ENCODE data around the gene RNF207. TPM values are rescaled to one million over a fixed set of nuclear protein-coding genes. Genes with fewer than 3 reads are reported as not detected.

Gene RNF207
- total and polyA plus RNA-seq, 4 donors = 3.3 to 13.7 (median 5.8) TPM

DNA sequence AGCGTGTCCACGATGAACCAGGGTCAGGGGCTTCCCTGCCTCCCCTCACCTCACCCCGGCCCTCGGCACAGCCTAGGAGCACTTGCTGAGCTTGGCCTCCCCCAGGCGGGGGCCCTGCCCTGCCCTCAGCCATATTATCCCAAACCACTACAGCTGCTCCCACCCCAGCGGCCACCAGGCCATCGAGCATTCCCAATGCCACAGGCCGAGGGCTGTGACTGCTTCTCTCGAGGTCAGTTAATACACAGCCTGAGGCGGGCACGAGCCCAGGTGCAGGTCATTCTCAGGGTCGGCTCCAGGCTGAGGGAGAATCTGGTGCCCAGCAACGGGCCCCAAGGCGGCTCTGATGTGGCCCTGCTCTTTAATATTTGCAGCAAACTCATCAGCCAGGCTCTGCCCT is 63.4 kb downstream of the RNF207 start:
- no peak overlapping the region for H3K27ac ChIP-seq (ENCODE audit: low read depth in 1 of 2, low read length in 2 of 2)
- H3K27me3 ChIP-seq (ENCODE audit: control insufficient read depth in 4 of 4, insufficient read depth in 4 of 4, low read length in 3 of 4) = no peaks in the 10 kb centered on the region
- WGBS = 90% methylated on average over 14 of the region's 14 CpGs
- H3K9ac ChIP-seq (ENCODE audit: low read depth in 1 of 2, low read length in 2 of 2) = no peak overlapping the region
- no peaks in the 10 kb centered on the region for H3K9me3 ChIP-seq (ENCODE audit: control insufficient read depth in 4 of 4, low read length in 3 of 4)
- no peak for DNase-seq (ENCODE audit: low spot score)
- no peaks in the 10 kb centered on the region for H3K4me1 ChIP-seq (ENCODE audit: control insufficient read depth in 4 of 4, insufficient read depth in 4 of 4, low read length in 3 of 4)
- H3K4me3 ChIP-seq (ENCODE audit: low read depth in 1 of 3, low read length in 3 of 3) = no peak overlapping the region
- TF ChIP-seq FOXA1 (IDR thresholded peaks at IDR 0.05) (no peak), TAF1 (conservative IDR thresholded peaks at IDR 0.05) (no peak), RXRA (IDR thresholded peaks at IDR 0.05) (no peak), FOXA2 (IDR thresholded peaks at IDR 0.05) (no peak), HNF4A (conservative IDR thresholded peaks at IDR 0.05) (no peak), SP1 (IDR thresholded peaks at IDR 0.05) (no peak), NR2F2 (IDR thresholded peaks at IDR 0.05) (no peak), EGR1 (IDR thresholded peaks at IDR 0.05; ENCODE audit: low read depth in 2 of 2) (no peak), HNF4G (IDR thresholded peaks at IDR 0.05) (no peak), MAX (IDR thresholded peaks at IDR 0.05) (no peak)
- TF ChIP-seq, protein P1, sequence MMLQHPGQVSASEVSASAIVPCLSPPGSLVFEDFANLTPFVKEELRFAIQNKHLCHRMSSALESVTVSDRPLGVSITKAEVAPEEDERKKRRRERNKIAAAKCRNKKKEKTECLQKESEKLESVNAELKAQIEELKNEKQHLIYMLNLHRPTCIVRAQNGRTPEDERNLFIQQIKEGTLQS (IDR thresholded peaks at IDR 0.05) = no peak
- TF ChIP-seq, protein P2, sequence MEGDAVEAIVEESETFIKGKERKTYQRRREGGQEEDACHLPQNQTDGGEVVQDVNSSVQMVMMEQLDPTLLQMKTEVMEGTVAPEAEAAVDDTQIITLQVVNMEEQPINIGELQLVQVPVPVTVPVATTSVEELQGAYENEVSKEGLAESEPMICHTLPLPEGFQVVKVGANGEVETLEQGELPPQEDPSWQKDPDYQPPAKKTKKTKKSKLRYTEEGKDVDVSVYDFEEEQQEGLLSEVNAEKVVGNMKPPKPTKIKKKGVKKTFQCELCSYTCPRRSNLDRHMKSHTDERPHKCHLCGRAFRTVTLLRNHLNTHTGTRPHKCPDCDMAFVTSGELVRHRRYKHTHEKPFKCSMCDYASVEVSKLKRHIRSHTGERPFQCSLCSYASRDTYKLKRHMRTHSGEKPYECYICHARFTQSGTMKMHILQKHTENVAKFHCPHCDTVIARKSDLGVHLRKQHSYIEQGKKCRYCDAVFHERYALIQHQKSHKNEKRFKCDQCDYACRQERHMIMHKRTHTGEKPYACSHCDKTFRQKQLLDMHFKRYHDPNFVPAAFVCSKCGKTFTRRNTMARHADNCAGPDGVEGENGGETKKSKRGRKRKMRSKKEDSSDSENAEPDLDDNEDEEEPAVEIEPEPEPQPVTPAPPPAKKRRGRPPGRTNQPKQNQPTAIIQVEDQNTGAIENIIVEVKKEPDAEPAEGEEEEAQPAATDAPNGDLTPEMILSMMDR (IDR thresholded peaks at IDR 0.05; ENCODE audit: low read depth, low read length, missing input control) = no peak
- TF ChIP-seq, protein P3, sequence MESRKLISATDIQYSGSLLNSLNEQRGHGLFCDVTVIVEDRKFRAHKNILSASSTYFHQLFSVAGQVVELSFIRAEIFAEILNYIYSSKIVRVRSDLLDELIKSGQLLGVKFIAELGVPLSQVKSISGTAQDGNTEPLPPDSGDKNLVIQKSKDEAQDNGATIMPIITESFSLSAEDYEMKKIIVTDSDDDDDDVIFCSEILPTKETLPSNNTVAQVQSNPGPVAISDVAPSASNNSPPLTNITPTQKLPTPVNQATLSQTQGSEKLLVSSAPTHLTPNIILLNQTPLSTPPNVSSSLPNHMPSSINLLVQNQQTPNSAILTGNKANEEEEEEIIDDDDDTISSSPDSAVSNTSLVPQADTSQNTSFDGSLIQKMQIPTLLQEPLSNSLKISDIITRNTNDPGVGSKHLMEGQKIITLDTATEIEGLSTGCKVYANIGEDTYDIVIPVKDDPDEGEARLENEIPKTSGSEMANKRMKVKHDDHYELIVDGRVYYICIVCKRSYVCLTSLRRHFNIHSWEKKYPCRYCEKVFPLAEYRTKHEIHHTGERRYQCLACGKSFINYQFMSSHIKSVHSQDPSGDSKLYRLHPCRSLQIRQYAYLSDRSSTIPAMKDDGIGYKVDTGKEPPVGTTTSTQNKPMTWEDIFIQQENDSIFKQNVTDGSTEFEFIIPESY (IDR thresholded peaks at IDR 0.05) = no peak
- H3K36me3 ChIP-seq (ENCODE audit: control insufficient read depth in 4 of 4, insufficient read depth in 3 of 4, low read depth in 1 of 4, low read length in 3 of 4) = no peaks in the 10 kb centered on the region

DNA sequence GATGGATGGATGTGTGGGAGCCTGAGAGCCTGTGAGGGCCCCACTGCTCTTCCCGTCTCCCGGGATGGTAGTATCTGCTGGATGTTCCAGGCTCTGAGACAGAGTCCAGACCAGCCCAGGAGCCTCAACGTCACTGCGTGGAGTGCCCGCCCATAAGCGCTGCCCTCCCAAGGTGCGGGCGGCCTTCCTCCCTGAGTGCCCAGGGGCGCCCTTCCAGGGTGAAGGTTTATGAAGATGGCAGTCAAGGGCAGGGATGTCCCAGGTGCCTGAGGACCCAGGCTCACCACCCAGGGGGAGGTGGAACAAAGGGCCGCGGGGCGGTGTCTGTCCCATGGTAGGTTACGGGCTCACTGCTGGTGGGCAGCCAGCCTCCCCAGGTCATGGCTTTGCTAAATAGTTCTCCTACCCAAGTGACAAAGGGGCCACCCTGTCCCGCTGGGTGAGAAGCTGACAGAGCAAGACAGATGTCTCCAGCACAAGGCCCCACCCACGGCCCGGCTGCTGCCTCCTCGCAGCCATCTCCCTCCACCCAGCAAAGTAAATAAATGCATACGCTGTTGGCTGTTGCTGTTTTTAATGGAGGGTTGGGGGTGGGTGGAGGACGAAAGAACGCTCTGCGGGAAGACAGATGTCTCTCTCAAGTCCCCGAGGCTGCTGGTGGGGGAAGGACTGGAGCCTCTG is 63.9 kb downstream of the RNF207 start:
- no peak for DNase-seq (ENCODE audit: low spot score)
- Histone ChIP-seq H3K9me3 (ENCODE audit: control insufficient read depth in 4 of 4, low read length in 3 of 4) (no peaks in the 10 kb centered on the region), H3K9ac (ENCODE audit: low read depth in 1 of 2, low read length in 2 of 2) (no peak overlapping the region), H3K4me1 (ENCODE audit: control insufficient read depth in 4 of 4, insufficient read depth in 4 of 4, low read length in 3 of 4) (no peaks in the 10 kb centered on the region), H3K27ac (ENCODE audit: low read depth in 1 of 2, low read length in 2 of 2) (no peak overlapping the region), H3K27me3 (ENCODE audit: control insufficient read depth in 4 of 4, insufficient read depth in 4 of 4, low read length in 3 of 4) (no peaks in the 10 kb centered on the region), H3K4me3 (ENCODE audit: low read depth in 1 of 3, low read length in 3 of 3) (no peak overlapping the region), H3K36me3 (ENCODE audit: control insufficient read depth in 4 of 4, insufficient read depth in 3 of 4, low read depth in 1 of 4, low read length in 3 of 4) (no peaks in the 10 kb centered on the region)
- WGBS = 81% methylated on average over 22 of the region's 22 CpGs
- TF ChIP-seq SP1 (IDR thresholded peaks at IDR 0.05) (no peak), RAD21 (IDR thresholded peaks at IDR 0.05) (no peak), HNF4G (IDR thresholded peaks at IDR 0.05) (no peak), NR2F2 (IDR thresholded peaks at IDR 0.05) (no peak), HNF4A (conservative IDR thresholded peaks at IDR 0.05) (no peak), MAX (IDR thresholded peaks at IDR 0.05) (no peak), RXRA (IDR thresholded peaks at IDR 0.05) (no peak), FOXA1 (IDR thresholded peaks at IDR 0.05) (no peak), EGR1 (IDR thresholded peaks at IDR 0.05; ENCODE audit: low read depth in 2 of 2) (no peak), JUND (IDR thresholded peaks at IDR 0.05) (no peak)
- TF ChIP-seq, protein P2 (IDR thresholded peaks at IDR 0.05; ENCODE audit: low read depth, low read length, missing input control) = no peak
- TF ChIP-seq, protein P3 (IDR thresholded peaks at IDR 0.05) = no peak
